Muscle of leg (tissue), 11 donors: ENCODE results near the gene MPRIP. TPM values are rescaled to one million over a fixed set of nuclear protein-coding genes. Genes with fewer than 3 reads are reported as not detected.

Experiments used
- DNase-seq: peaks from one replicate; pipeline ENCODE4 v3.0.0; 2013
- H3K27ac ChIP-seq: one replicate; pipeline ENCODE4 v1.5.1; 2013; ENCODE audit warnings: mild to moderate bottlenecking, low read length, control low read depth
- H3K27me3 ChIP-seq: one replicate; pipeline ENCODE4 v1.6.1; 2013; ENCODE audit warnings: low read length; ENCODE audit not compliant: control insufficient read depth, insufficient read depth
- H3K36me3 ChIP-seq: one replicate; pipeline ENCODE4 v1.6.1; 2013; ENCODE audit warnings: low read length; ENCODE audit not compliant: control insufficient read depth, insufficient read depth
- H3K4me1 ChIP-seq: one replicate; pipeline ENCODE4 v1.6.1; 2013; ENCODE audit warnings: low read length; ENCODE audit not compliant: control insufficient read depth, insufficient read depth
- H3K4me3 ChIP-seq: one replicate; pipeline ENCODE4 v1.5.1; 2013; ENCODE audit warnings: low read length, control low read depth
- H3K9me3 ChIP-seq: replicated peaks from 2 replicates; pipeline ENCODE4 v1.6.1; 2013; ENCODE audit warnings: low read depth, low read length; ENCODE audit not compliant: control insufficient read depth
- WGBS: methylation state at CpG from one replicate; pipeline ENCODE4 v1.1.5; 2013; ENCODE audit warnings: missing lambda C conversion rate; ENCODE audit not compliant: insufficient coverage; 5-methylcytosine and 5-hydroxymethylcytosine counted together
- polyA plus RNA-seq, 8 donors: library from polyadenylated mRNA; unstranded; fragments of 120-200 nt; gene quantifications; one replicate each; pipeline versions ENCODE4 v1.2.1 to v1.2.3, GENCODE V29; 2013; ENCODE audit warnings: inconsistent platforms in 1 of 8, low replicate concordance in 1 of 8; ENCODE audit not compliant: insufficient read length in 8 of 8, insufficient read depth in 1 of 8
- total RNA-seq: library from RNA; stranded (reverse); fragments of 120-200 nt; gene quantifications from one replicate; pipeline ENCODE4 v1.2.4, GENCODE V29; 2013

Gene MPRIP
- total and polyA plus RNA-seq, 9 donors = 144 to 211 (median 198) TPM

DNA sequence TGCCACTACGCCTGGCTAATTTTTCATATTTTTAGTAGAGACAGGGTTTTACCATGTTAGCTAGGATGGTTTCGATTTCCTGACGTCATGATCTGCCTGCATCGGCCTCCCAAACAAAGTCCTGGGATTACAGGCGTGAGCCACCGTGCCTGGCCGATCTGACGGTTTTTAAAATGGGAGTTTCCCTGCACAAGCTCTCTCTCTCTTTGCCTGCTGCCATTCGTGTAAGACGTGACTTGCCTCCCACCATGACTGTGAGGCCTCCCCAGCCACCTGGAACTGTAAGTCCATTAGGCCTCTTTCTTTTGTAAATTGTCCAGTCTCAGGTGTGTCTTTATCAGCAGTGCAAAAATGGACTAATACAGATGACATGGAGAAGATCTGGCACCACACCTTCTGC lies 199.4 kb downstream of the MPRIP start:
- Histone ChIP-seq H3K27me3 (no peaks in the 10 kb centered on the region), H3K4me1 (peaks cover 6% of the 10 kb centered on the region), H3K4me3 (no peak overlapping the region), H3K9me3 (no peaks in the 10 kb centered on the region), H3K27ac (no peak overlapping the region), H3K36me3 (peaks cover 17% of the 10 kb centered on the region)
- 81% methylated on average over 10 of the region's 10 CpGs for WGBS
- no peak for DNase-seq

DNA sequence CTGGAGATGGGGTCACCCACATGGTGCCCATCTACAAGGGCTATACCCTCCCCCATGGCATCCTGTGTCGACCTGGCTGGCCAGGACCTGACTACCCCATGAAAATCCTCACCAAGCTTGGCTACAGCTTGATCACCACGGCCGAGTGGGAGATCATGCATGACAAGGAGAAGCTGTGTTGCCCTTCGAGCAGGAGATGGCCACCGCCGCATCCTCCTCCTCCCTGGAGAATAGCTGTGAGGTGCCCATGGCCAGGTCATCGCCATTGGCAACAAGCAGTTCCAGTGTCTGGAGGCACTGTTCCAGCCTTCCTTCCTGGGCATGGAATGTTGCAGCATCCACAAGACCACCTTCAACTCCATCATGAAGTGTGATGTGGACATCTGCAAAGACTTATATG lies 200.0 kb downstream of the MPRIP start:
- DNase-seq = no peak
- peaks cover 17% of the 10 kb centered on the region for H3K36me3 ChIP-seq
- WGBS = 96% methylated on average over 6 of the region's 7 CpGs
- H3K27me3 ChIP-seq = no peaks in the 10 kb centered on the region
- no peak overlapping the region for H3K4me3 ChIP-seq
- no peak overlapping the region for H3K27ac ChIP-seq
- no peaks in the 10 kb centered on the region for H3K9me3 ChIP-seq
- peaks cover 6% of the 10 kb centered on the region for H3K4me1 ChIP-seq

Other genes with a start within 250 kb of the MPRIP start
- gene TNFRSF13B, start 70.3 kb upstream of the MPRIP start, total RNA-seq = not detected
- gene TNFRSF13B, start 70.3 kb upstream of the MPRIP start, polyA plus RNA-seq = under 1 TPM in 5 of 8 donors, not detected in 3; 0.11 to 0.64 (median 0.25) TPM
- gene PLD6, start 163.9 kb downstream of the MPRIP start, total RNA-seq = 3.9 TPM
- 1 to 10 TPM; 3.0 to 6.0 (median 4.5) TPM for gene PLD6, start 163.9 kb downstream of the MPRIP start, polyA plus RNA-seq
- 27.8 TPM for gene FLCN, start 194.7 kb downstream of the MPRIP start, total RNA-seq
- gene FLCN, start 194.7 kb downstream of the MPRIP start, polyA plus RNA-seq = 10 to 100 TPM; 17.4 to 37.3 (median 22.8) TPM
- 80.7 TPM for gene COPS3, start 238.8 kb downstream of the MPRIP start, total RNA-seq
- 10 to 100 TPM; 63.0 to 77.7 (median 70.4) TPM for gene COPS3, start 238.8 kb downstream of the MPRIP start, polyA plus RNA-seq